GM18907 (cell line): ENCODE results near the gene NOXO1.

Experiments
- ATAC-seq: cut with Tn5 transposase; IDR thresholded peaks from one replicate; pipeline ENCODE4 v1.9.1; 2021; ENCODE audit warnings: mild to moderate bottlenecking, moderate library complexity; ENCODE audit not compliant: unreplicated experiment

Gene NOXO1

GRCh38 chr16:1980030-1980769, 1.1 kb downstream of the NOXO1 start:
- ATAC-seq: no peak

GRCh38 chr16:1979271-1980029, 1.8 kb downstream of the NOXO1 start:
- ATAC-seq: no peak

- no peak for ATAC-seq
Measured at GRCh38 chr16:1978476-1979120, 2.7 kb downstream of the NOXO1 start.

GRCh38 chr16:1977875-1978268, 3.4 kb downstream of the NOXO1 start:
- no peak for ATAC-seq

- no peak for ATAC-seq
Measured at GRCh38 chr16:1976951-1977874, 4.1 kb downstream of the NOXO1 start.

- ATAC-seq: no peak
Measured at GRCh38 chr16:1976216-1976520, 5.1 kb downstream of the NOXO1 start.

- no peak for ATAC-seq
Measured at GRCh38 chr16:1975432-1976215, 5.6 kb downstream of the NOXO1 start.

GRCh38 chr16:1974157-1975070, 6.9 kb downstream of the NOXO1 start:
- no peak for ATAC-seq

- ATAC-seq: no peak
Measured at GRCh38 chr16:1973461-1974156, 7.7 kb downstream of the NOXO1 start.

- ATAC-seq: no peak
Measured at GRCh38 chr16:1972490-1972877, 8.8 kb downstream of the NOXO1 start.

- ATAC-seq: peak; percentile 74
Measured at GRCh38 chr16:1971796-1972489, 9.3 kb downstream of the NOXO1 start, which contains the start of gene TBL3. TSS of gene TBL3 (plus strand) at chr16:1972053. CDS start at chr16:1972165, 112 bp downstream.

GRCh38 chr16:1968146-1968953, 12.9 kb downstream of the NOXO1 start:
- no peak for ATAC-seq

GRCh38 chr16:1966460-1966859, 14.8 kb downstream of the NOXO1 start, which contains the start of gene RNF151:
TSS of gene RNF151 (plus strand) at chr16:1966856. CDS start at chr16:1966882, 26 bp downstream.
- no peak for ATAC-seq

GRCh38 chr16:1965396-1966001, 15.8 kb downstream of the NOXO1 start:
- ATAC-seq: no peak

- peak; percentile 81 for ATAC-seq
Measured at GRCh38 chr16:1964506-1965395, 16.5 kb downstream of the NOXO1 start, which contains the start of gene RPS2. TSS of gene RPS2 (minus strand) at chr16:1964826. CDS start at chr16:1964625, 201 bp downstream.
